GM15510 (cell line): ENCODE measurements around the gene PRR33.
A peak's percentile ranks its signal among the peaks of the same experiment; 100 is the strongest.

Source experiments
- POLR2A ChIP-seq: IDR thresholded peaks from 3 replicates; pipeline ENCODE4 v1.6.1; 2011; ENCODE audit warnings: borderline replicate concordance; ENCODE audit not compliant: insufficient read length; ENCODE audit errors: extremely low read depth

PRR33 gene

GRCh38 chr11:1890856-1891830, 552 bp downstream of the PRR33 start:
- TF ChIP-seq POLR2A, result peak; percentile 11

DNA sequence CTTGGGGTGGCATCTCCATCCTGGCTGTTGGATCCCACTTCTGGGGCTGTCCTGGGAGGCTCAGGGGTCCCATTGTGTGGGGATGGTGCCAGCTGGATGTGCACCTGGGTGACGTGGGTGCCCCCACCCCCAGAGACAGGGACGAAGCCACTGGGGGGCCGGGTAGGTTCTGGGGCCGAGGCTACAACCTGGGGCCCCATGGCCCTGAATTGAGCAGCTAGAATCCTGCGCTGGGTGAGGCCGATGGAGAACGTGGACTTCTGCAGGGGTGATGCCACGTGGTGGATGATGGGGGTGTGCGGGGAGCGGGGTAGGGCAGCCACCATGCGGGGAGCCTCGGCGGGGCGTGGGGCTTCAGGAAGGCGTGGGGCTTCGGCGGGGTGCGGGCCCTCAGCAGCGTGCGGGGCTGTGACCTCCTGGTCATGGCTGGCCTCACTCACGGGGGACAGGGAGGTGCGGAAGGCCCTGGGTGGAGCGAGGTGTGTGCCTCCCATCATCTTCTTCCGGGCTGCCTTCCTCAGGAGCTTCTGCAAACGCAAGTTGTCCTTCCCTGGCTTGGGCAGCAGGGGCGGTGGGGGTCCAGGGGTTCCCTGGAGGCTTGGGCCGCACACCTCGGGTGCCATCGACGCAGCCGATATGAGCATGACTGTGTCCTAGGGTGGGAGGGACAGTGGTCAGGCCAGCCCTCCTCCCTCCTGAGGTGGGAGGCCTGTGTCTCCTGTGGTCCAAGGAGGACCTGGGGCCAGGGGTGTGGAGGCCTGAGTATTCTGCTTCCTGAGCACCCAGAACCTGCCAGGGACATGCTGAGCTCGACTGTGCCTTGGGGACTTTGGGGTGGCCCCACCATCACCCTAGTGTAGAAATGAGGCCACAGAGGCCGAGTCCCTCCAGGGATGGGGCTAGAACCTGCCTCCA, 1.5 kb downstream of the PRR33 start:
- TF ChIP-seq POLR2A, result no peak

GRCh38 chr11:1889224-1889930, 2.3 kb downstream of the PRR33 start:
- no peak for TF ChIP-seq POLR2A

DNA sequence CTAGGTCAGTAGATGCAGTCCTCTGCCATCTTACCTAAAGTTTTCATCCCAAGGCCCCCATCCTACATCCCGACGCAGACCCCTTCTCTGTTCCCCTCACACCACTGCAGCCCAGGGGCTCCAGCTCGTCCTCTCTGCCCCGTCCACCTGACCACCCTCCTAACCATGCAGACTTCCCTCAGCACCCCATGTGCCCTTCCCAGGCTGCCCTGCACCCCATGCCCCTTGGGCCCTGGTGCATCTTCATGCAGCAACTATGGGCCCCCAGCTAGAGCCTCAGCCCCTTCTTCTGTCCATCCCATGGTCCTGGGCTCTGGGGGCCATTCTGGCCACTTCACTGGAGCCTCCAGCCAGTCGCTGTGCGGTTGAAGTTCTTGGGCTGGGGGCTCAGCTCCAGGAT, 2.9 kb downstream of the PRR33 start:
- TF ChIP-seq POLR2A, result no peak

GRCh38 chr11:1888347-1888753, 3.3 kb downstream of the PRR33 start:
- no peak for TF ChIP-seq POLR2A

DNA sequence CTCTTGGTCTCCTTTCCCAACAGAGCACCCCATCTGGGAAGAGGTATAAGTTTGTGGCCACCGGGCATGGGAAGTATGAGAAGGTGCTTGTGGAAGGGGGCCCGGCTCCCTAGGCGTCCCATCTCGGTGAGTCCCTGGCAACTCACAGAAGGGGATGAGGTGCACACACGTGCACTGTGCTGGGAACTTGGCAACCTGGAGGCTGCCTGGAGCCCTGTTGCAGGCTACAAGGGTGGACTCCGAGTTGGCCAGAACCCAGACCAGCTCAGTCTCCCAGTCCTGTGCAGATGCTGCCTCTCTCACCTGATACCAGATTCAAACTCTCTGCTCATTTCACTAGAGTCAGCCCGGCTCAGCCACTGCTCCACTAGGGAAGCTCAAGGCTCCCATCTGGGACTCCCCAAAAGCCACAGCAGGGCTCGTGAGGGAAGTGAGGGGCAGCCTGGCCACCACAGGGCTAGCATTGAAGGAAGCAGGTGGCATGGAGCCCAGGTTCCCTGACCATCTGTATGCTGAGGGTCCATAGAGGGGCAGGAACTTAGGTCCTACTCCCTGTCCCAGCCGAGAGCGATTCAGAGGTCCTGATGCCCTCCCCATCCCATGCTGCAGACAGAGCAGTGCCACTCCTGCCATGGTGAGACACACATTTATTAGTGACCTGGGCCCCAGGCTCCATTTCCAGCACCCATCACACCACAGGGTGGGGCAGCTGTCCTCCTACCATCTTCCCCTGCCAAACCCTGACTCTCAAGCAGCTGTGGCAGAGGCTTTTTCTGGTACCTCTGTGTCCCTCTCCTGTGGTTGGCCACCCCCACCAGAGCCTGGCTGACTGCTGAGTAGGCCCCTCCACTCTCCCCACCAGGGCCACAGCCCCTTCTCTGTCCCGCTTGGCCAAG, 4.0 kb downstream of the PRR33 start:
- no peak for TF ChIP-seq POLR2A

DNA sequence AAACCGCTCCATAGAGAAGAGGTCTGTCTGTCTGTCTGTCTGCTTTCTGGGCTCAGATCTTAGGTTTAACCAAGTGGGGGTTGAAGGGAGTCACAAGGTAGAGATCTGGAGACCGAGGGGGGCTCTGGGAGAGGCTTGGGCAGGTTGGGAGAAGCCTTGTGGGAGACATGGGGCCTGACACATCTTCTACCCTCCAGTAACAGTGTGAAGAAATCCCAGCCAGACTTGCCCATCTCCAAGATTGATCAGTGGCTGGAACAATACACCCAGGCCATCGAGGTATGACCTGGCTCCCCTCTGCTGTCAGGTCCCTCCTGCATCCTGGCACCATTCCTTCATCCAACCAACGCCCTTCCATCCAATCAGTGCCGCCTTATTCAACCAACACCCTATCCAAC, 7.4 kb downstream of the PRR33 start:
- no peak for TF ChIP-seq POLR2A

DNA sequence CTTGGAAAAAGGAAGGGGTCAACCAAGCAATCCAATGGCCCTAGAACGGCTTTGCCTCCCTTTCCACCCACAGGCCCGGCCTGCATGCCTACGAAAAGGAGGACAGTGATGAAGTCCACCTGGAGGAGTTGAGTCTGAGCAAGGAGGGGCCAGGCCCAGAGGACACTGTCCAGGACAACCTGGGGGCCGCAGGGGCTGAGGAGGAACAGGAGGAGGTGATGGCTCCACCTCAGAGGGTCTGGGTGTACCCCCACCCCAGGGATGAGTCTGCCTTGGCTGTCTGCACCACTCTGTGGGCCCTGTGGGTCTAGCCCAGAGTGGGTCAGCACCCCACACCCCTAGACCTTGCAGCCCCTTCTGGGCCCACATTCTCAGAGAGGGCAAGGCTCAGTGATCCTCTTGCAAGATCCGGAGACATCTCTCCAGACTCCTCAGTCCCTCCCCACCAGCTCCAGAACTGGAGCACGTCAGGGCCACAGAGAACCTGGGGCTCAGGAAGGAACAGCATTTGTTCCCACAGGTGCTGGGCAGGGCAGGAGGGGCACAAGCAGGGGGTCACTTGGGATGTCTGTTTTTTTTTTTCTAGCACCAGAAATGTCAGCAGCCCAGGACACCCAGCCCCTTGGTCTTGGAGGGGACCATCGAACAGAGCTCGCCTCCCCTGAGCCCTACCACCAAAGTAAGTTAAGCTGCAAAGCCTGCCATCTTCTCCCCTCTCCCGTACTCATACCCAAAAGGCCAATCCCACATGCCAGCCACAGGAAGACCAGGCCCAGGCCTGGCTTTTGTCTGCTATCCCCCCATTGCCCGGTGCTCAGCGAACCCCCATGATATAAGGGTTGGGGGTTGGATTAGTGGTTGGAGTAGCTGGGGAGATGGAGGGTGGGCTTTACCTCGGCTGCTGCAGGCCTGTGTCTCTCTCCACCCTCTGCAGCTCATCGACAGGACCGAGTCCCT, 8.1 kb downstream of the PRR33 start:
- no peak for TF ChIP-seq POLR2A

- peak; percentile 8 for TF ChIP-seq POLR2A
These were observed 9.1 kb downstream of the PRR33 start for GRCh38 chr11:1882265-1883238.

- no peak for TF ChIP-seq POLR2A
These were observed 10.0 kb downstream of the PRR33 start for GRCh38 chr11:1881442-1882264.

GRCh38 chr11:1880746-1881441, 10.8 kb downstream of the PRR33 start:
- no peak for TF ChIP-seq POLR2A
